GM21825 (cell line): Measurements from ENCODE around the gene WSCD2.

Experiments
- ATAC-seq: cut with Tn5 transposase; IDR thresholded peaks from one replicate; pipeline ENCODE4 v1.9.1; 2021; ENCODE audit warnings: mild to moderate bottlenecking, moderate library complexity; ENCODE audit not compliant: unreplicated experiment

Gene WSCD2

GRCh38 chr12:108129017-108129812 is at the start of gene WSCD2:
Gene WSCD2, plus strand, starts transcription at chr12:108129288. Its CDS starts 66,545 bp downstream, at chr12:108195833.
- no peak for ATAC-seq

- no peak for ATAC-seq
Observed at GRCh38 chr12:108079721-108080120, 49.4 kb upstream of the WSCD2 start.

GRCh38 chr12:108080363-108080762 is 48.7 kb upstream of the WSCD2 start:
- no peak for ATAC-seq

- ATAC-seq = no peak
Observed at GRCh38 chr12:108082485-108082884, 46.6 kb upstream of the WSCD2 start.

GRCh38 chr12:108087900-108088299 is 41.2 kb upstream of the WSCD2 start:
- no peak for ATAC-seq

- no peak for ATAC-seq
Observed at GRCh38 chr12:108090107-108090899, 38.8 kb upstream of the WSCD2 start.

- no peak for ATAC-seq
Observed at GRCh38 chr12:108090932-108091678, 38.0 kb upstream of the WSCD2 start.

- no peak for ATAC-seq
Observed at GRCh38 chr12:108091679-108092051, 37.4 kb upstream of the WSCD2 start.

GRCh38 chr12:108093209-108093608 is 35.9 kb upstream of the WSCD2 start:
- ATAC-seq = no peak

- no peak for ATAC-seq
Observed at GRCh38 chr12:108094056-108094649, 34.9 kb upstream of the WSCD2 start.

GRCh38 chr12:108097160-108097911 is 31.8 kb upstream of the WSCD2 start:
- ATAC-seq = no peak

- ATAC-seq = no peak
Observed at GRCh38 chr12:108098374-108098773, 30.7 kb upstream of the WSCD2 start.

- no peak for ATAC-seq
Observed at GRCh38 chr12:108099073-108099472, 30.0 kb upstream of the WSCD2 start.

- ATAC-seq = no peak
Observed at GRCh38 chr12:108099778-108100489, 29.2 kb upstream of the WSCD2 start.

GRCh38 chr12:108101605-108102175 is 27.4 kb upstream of the WSCD2 start:
- ATAC-seq = no peak

- ATAC-seq = no peak
Observed at GRCh38 chr12:108102363-108102762, 26.7 kb upstream of the WSCD2 start.

- ATAC-seq = no peak
Observed at GRCh38 chr12:108103087-108103486, 26.0 kb upstream of the WSCD2 start.

GRCh38 chr12:108103517-108103916 is 25.6 kb upstream of the WSCD2 start:
- ATAC-seq = no peak

GRCh38 chr12:108104657-108105056 is 24.4 kb upstream of the WSCD2 start:
- no peak for ATAC-seq
